ENCODE measurements around the gene RARB. TPM values are rescaled to one million over a fixed set of nuclear protein-coding genes. Genes with fewer than 3 reads are reported as not detected.

Gene RARB
- total RNA-seq, 3 donors from 2014 or later = 0.80 to 20.1 (median 8.2) TPM

DNA sequence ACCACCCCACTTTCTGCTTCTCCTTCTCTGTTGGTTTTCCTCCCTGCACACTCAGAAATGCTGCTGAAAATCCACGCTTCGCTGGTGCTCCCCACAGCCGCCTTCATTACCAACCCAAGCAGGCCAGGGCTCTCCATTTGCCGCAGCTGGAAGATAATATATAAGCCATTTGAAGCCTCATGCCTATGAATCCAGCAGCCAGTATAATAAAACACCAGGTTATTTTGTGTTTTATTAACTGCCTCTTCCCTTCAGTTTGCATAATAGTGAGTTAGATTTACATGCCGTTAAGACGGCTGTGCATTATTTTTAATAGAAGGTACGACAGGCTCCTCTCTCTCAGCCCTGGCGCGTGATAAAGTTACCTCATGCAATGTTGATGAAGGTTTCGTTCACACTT, 150.0 kb downstream of the RARB start:
- Histone ChIP-seq H3K36me3 (no peaks in the 10 kb centered on the region), H3K27ac (no peak overlapping the region), H3K4me3 (no peak overlapping the region), H3K27me3 (no peaks in the 10 kb centered on the region), H3K9me3 (no peaks in the 10 kb centered on the region), H3K4me1 (no peaks in the 10 kb centered on the region)
- no peak for DNase-seq (ENCODE audit: low spot score in 2 of 2)
- no peak for TF ChIP-seq POLR2AphosphoS5 (IDR thresholded peaks at IDR 0.05)
- no peak for TF ChIP-seq POLR2A (IDR thresholded peaks at IDR 0.05)
- TF ChIP-seq CTCF (IDR thresholded peaks at IDR 0.05) = no peak
- intact Hi-C loops (cut with DNase I; ENCODE audit: low total_unique reads) = no loop called here

- intact Hi-C loops (cut with DNase I; ENCODE audit: low total_unique reads) = no loop called here
- H3K4me3 ChIP-seq = no peak overlapping the region
- H3K9me3 ChIP-seq = no peaks in the 10 kb centered on the region
- no peak overlapping the region for H3K27ac ChIP-seq
- H3K27me3 ChIP-seq = no peaks in the 10 kb centered on the region
- DNase-seq (ENCODE audit: low spot score in 2 of 2) = no peak
- H3K36me3 ChIP-seq = no peaks in the 10 kb centered on the region
- H3K4me1 ChIP-seq = no peaks in the 10 kb centered on the region
- TF ChIP-seq POLR2AphosphoS5 (IDR thresholded peaks at IDR 0.05) (no peak), CTCF (IDR thresholded peaks at IDR 0.05) (no peak), POLR2A (IDR thresholded peaks at IDR 0.05) (no peak)
Observed at GRCh38 chr3:25580534-25580933, 152.5 kb downstream of the RARB start.

DNA sequence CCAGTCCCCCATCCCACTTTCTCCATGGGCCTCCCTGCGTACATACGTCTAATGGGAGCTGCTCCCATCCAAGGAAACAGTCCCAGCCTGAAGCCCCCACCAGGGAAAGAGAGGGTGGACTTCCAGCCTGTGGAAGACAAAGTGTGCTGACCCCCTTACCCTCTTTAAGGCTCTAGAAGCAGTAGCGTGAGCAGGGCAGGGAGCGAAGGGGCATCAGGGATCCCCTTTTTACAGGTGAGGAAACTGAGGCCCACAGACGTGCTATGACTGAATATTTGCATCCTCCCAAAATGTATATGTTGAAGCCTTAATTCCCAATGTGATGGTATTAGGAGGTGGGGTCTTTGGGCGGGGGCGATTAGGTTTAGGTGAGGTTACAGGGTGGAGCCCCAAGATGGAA, 153.3 kb downstream of the RARB start:
- Histone ChIP-seq H3K27me3 (no peaks in the 10 kb centered on the region), H3K9me3 (no peaks in the 10 kb centered on the region), H3K4me1 (no peaks in the 10 kb centered on the region), H3K4me3 (no peak overlapping the region), H3K27ac (no peak overlapping the region), H3K36me3 (no peaks in the 10 kb centered on the region)
- TF ChIP-seq CTCF (IDR thresholded peaks at IDR 0.05) = no peak
- TF ChIP-seq POLR2AphosphoS5 (IDR thresholded peaks at IDR 0.05) = no peak
- no peak for DNase-seq (ENCODE audit: low spot score in 2 of 2)
- intact Hi-C loops (cut with DNase I; ENCODE audit: low total_unique reads) = no loop called here

DNA sequence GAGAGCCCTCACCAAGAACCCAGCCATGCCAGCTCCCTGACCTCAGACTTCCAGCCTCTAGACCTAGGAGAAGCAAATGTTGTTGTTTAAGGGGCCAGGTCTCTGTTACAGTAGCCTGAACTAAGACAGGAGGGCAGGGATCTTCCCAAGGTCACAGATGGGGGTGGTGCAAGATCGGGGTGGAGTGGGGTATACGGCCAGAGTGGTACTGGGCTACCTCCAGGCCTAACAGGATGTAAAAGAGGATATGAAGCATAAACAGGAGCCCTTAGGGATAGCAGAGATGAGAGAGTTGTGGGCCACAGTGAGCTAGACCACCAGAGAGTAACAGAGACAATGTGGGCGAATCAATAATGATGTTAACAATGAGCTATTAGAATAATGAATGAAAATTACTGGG, 153.8 kb downstream of the RARB start:
- intact Hi-C loops (cut with DNase I; ENCODE audit: low total_unique reads) = no loop called here
- no peak for TF ChIP-seq POLR2AphosphoS5 (IDR thresholded peaks at IDR 0.05)
- no peak for TF ChIP-seq CTCF (IDR thresholded peaks at IDR 0.05)
- TF ChIP-seq POLR2A (IDR thresholded peaks at IDR 0.05) = no peak
- no peak for DNase-seq (ENCODE audit: low spot score in 2 of 2)
- Histone ChIP-seq H3K4me3 (no peak overlapping the region), H3K27ac (no peak overlapping the region), H3K4me1 (no peaks in the 10 kb centered on the region), H3K27me3 (no peaks in the 10 kb centered on the region), H3K36me3 (no peaks in the 10 kb centered on the region), H3K9me3 (no peaks in the 10 kb centered on the region)

DNA sequence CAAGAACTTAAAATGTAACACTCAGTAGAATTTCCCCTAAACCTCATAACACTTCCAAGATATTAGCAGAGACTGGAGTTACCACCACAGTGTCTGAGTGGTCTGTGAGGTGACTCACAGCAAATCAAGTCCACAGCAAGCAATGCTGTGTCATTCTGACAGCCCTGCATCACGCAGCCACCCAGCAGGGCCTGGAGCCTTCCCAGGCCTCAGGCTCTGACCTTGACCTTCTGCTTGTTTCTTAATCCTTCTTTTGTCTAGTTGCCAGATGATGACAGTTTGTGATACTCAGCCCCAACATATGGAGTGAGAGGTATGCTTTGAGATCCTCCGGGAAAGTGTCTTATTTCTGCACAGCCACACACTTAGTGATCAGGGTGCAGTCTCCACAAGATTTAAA, 154.2 kb downstream of the RARB start:
- Histone ChIP-seq H3K27me3 (no peaks in the 10 kb centered on the region), H3K27ac (no peak overlapping the region), H3K4me3 (no peak overlapping the region), H3K9me3 (no peaks in the 10 kb centered on the region), H3K36me3 (no peaks in the 10 kb centered on the region), H3K4me1 (no peaks in the 10 kb centered on the region)
- intact Hi-C loops (cut with DNase I; ENCODE audit: low total_unique reads) = no loop called here
- TF ChIP-seq POLR2A (IDR thresholded peaks at IDR 0.05) (no peak), POLR2AphosphoS5 (IDR thresholded peaks at IDR 0.05) (no peak), CTCF (IDR thresholded peaks at IDR 0.05) (no peak)
- no peak for DNase-seq (ENCODE audit: low spot score in 2 of 2)

Measured in breast epithelium (tissue), 4 donors.